ENCODE data around the gene SCN1B. TPM values are rescaled to one million over a fixed set of nuclear protein-coding genes. Genes with fewer than 3 reads are reported as not detected.
A peak's percentile ranks its signal among the peaks of the same experiment; 100 is the strongest.

Gene SCN1B
- total and polyA plus RNA-seq, 2 of the 13 experiments (the other 11 are each of a cell fraction or from before 2014, with no cell fraction given), result 2.7 to 20.1 TPM

- TF ChIP-seq CEBPZ (IDR thresholded peaks at IDR 0.05; ENCODE audit: low read length) (no peak), PCBP1 (IDR thresholded peaks at IDR 0.05; ENCODE audit: borderline replicate concordance, low read depth, low read length) (no peak), HMG20B (CRISPR knock-in tag; conservative IDR thresholded peaks at IDR 0.05) (peak; percentile 95), ZNF713 (CRISPR knock-in tag; IDR thresholded peaks at IDR 0.05) (no peak), ATF7 (IDR thresholded peaks at IDR 0.05) (no peak), ATF7 (CRISPR knock-in tag; IDR thresholded peaks at IDR 0.05) (no peak), MAF1 (CRISPR knock-in tag; IDR thresholded peaks at IDR 0.05; ENCODE audit: borderline replicate concordance) (no peak), ZNF441 (CRISPR knock-in tag; IDR thresholded peaks at IDR 0.05; ENCODE audit: borderline replicate concordance) (no peak), ZKSCAN5 (CRISPR knock-in tag; IDR thresholded peaks at IDR 0.05) (no peak), ZNF75D (CRISPR knock-in tag; IDR thresholded peaks at IDR 0.05; ENCODE audit: borderline replicate concordance) (no peak), ZMYM4 (CRISPR knock-in tag; IDR thresholded peaks at IDR 0.05) (peak; percentile 51), SMARCC2 (IDR thresholded peaks at IDR 0.05) (no peak), NFE2L1 (CRISPR knock-in tag; IDR thresholded peaks at IDR 0.05; ENCODE audit: borderline replicate concordance) (no peak), DBP (CRISPR knock-in tag; IDR thresholded peaks at IDR 0.05; ENCODE audit: not compliant biosample characterization) (no peak), ZNF44 (CRISPR knock-in tag; IDR thresholded peaks at IDR 0.05) (peak; percentile 79; the same call in 1 of the 2 replicates), ATF7-NPFF (CRISPR knock-in tag; IDR thresholded peaks at IDR 0.05; ENCODE audit: low read depth) (peak; percentile 40; the same call in 1 of the 2 replicates), ZNF773 (CRISPR knock-in tag; IDR thresholded peaks at IDR 0.05; ENCODE audit: borderline replicate concordance) (no peak), ZSCAN12 (CRISPR knock-in tag; IDR thresholded peaks at IDR 0.05) (no peak), ZKSCAN1 (IDR thresholded peaks at IDR 0.05; ENCODE audit: low read length) (no peak), ZMAT5 (CRISPR knock-in tag; IDR thresholded peaks at IDR 0.05; ENCODE audit: borderline replicate concordance, low read depth) (no peak), KLF12 (CRISPR knock-in tag; IDR thresholded peaks at IDR 0.05; ENCODE audit: borderline replicate concordance) (no peak), ZNF207 (IDR thresholded peaks at IDR 0.05; ENCODE audit: borderline replicate concordance) (no peak), MYNN (CRISPR knock-in tag; IDR thresholded peaks at IDR 0.05; ENCODE audit: low read depth) (no peak), ZNF615 (CRISPR knock-in tag; IDR thresholded peaks at IDR 0.05; ENCODE audit: borderline replicate concordance) (no peak), THRA (CRISPR knock-in tag; IDR thresholded peaks at IDR 0.05; ENCODE audit: borderline replicate concordance) (peak; percentile 91; the same call in 1 of the 2 replicates), YEATS4 (CRISPR knock-in tag; IDR thresholded peaks at IDR 0.05; ENCODE audit: borderline replicate concordance) (peak; percentile 38; the same call in 1 of the 2 replicates)
Observed at GRCh38 chr19:35006342-35006998, 23.8 kb upstream of the SCN1B start (continued).
